Endothelial cell (in vitro differentiated cells): ENCODE measurements around the gene RCL1. TPM values are rescaled to one million over a fixed set of nuclear protein-coding genes. Genes with fewer than 3 reads are reported as not detected.
"Not testable (repeated sequence)": the region's sequence is repeated elsewhere in the genome, so short reads cannot be mapped to it uniquely, and the experiment has no call there.

Source experiments
- DNase-seq: peaks from one replicate; pipeline ENCODE4 v3.0.0; 2021; ENCODE audit warnings: low spot score
- H3K27ac Mint-ChIP-seq: one replicate; pipeline ENCODE4 v1.8.0; 2021; ENCODE audit warnings: mixed read lengths, inconsistent platforms; ENCODE audit not compliant: unreplicated experiment
- H3K27me3 Mint-ChIP-seq: one replicate; pipeline ENCODE4 v1.8.0; 2021; ENCODE audit warnings: mild to moderate bottlenecking, moderate library complexity, mixed read lengths, inconsistent platforms; ENCODE audit not compliant: unreplicated experiment
- H3K36me3 Mint-ChIP-seq: one replicate; pipeline ENCODE4 v1.8.0; 2021; ENCODE audit warnings: mild to moderate bottlenecking, low read depth, mixed read lengths, inconsistent platforms; ENCODE audit not compliant: unreplicated experiment
- H3K4me1 Mint-ChIP-seq: one replicate; pipeline ENCODE4 v1.8.0; 2021; ENCODE audit warnings: mild to moderate bottlenecking, mixed read lengths, inconsistent platforms; ENCODE audit not compliant: unreplicated experiment
- H3K4me3 Mint-ChIP-seq: one replicate; pipeline ENCODE4 v1.8.0; 2021; ENCODE audit warnings: mild to moderate bottlenecking, mixed read lengths, inconsistent platforms; ENCODE audit not compliant: unreplicated experiment
- H3K9me3 Mint-ChIP-seq: one replicate; pipeline ENCODE4 v1.8.0; 2021; ENCODE audit warnings: mixed read lengths, inconsistent platforms; ENCODE audit not compliant: unreplicated experiment
- total RNA-seq: library from RNA; stranded (reverse); fragmentation: NEBNext Ultra II Directional; extraction: Animal tissue kit (Norgen Biotek cat#: 25700); gene quantifications from one replicate; pipeline ENCODE4 v1.2.1, GENCODE V29; 2021; ENCODE audit not compliant: unreplicated experiment
- TF ChIP-seq, protein P1 (sequence below): fragments of 200-600 bp; sonication (generic); IDR thresholded peaks from one replicate; pipeline ENCODE4 v1.5.0; 2021; ENCODE audit warnings: antibody characterized with exemption; ENCODE audit not compliant: unreplicated experiment

Gene RCL1
- total RNA-seq, 1 donor from 2014 or later, result 12.2 TPM

GRCh38 chr9:4769321-4770080 lies 23.2 kb upstream of the RCL1 start:
- Mint-ChIP-seq H3K4me3 (no peak overlapping the region), H3K36me3 (no peaks in the 10 kb centered on the region), H3K27ac (no peak overlapping the region), H3K27me3 (peaks cover 4% of the 10 kb centered on the region), H3K9me3 (no peaks in the 10 kb centered on the region), H3K4me1 (no peaks in the 10 kb centered on the region)
- no peak for DNase-seq
- TF ChIP-seq, protein P1, sequence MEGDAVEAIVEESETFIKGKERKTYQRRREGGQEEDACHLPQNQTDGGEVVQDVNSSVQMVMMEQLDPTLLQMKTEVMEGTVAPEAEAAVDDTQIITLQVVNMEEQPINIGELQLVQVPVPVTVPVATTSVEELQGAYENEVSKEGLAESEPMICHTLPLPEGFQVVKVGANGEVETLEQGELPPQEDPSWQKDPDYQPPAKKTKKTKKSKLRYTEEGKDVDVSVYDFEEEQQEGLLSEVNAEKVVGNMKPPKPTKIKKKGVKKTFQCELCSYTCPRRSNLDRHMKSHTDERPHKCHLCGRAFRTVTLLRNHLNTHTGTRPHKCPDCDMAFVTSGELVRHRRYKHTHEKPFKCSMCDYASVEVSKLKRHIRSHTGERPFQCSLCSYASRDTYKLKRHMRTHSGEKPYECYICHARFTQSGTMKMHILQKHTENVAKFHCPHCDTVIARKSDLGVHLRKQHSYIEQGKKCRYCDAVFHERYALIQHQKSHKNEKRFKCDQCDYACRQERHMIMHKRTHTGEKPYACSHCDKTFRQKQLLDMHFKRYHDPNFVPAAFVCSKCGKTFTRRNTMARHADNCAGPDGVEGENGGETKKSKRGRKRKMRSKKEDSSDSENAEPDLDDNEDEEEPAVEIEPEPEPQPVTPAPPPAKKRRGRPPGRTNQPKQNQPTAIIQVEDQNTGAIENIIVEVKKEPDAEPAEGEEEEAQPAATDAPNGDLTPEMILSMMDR, result no peak

DNA sequence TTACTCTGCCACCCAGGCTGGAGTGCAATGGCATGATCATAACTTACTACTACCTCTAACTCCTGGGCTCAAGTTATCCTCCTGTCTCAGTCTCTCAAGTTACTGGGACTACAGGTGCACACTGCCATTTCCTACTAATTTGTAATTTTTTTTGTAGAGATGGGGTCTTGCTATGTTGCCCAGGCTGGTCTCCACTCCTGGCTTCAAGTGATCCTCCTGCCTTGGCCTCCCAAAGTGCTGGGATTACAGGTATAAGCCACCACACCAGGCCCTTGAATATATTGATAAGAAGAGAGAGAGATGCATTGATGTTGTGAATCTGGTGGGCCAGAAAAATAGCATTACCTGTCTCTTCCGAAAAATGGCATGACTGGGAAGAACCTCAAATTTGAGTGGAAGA lies 21.0 kb upstream of the RCL1 start:
- Mint-ChIP-seq H3K27ac (no peak overlapping the region), H3K4me3 (no peak overlapping the region), H3K4me1 (no peaks in the 10 kb centered on the region), H3K36me3 (no peaks in the 10 kb centered on the region), H3K27me3 (peaks cover 4% of the 10 kb centered on the region), H3K9me3 (no peaks in the 10 kb centered on the region)
- DNase-seq, result no peak
- TF ChIP-seq, protein P1, result no peak

DNA sequence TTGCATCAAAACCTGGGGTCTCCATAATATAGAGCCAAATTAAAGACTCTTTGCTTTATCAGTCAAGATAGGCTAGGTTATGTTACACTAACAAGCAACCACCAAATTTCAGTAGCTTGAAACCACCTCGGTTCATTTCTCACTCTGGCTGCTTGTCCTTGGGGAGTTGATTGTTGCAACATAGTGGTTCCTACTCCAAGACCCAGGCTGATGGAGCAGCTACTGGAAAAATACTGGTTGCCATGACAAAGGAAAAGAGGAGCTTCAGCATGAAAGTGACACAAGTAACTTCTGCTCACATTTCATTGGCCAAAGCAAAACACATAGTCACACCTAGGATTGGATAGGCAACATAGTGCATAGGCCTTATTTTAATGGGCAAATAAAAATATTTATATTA lies 18.5 kb upstream of the RCL1 start:
- Mint-ChIP-seq H3K27me3 (no peaks in the 10 kb centered on the region), H3K36me3 (no peaks in the 10 kb centered on the region), H3K4me1 (no peaks in the 10 kb centered on the region), H3K4me3 (no peak overlapping the region), H3K27ac (no peak overlapping the region), H3K9me3 (no peaks in the 10 kb centered on the region)
- no peak for DNase-seq
- TF ChIP-seq, protein P1, result no peak

DNA sequence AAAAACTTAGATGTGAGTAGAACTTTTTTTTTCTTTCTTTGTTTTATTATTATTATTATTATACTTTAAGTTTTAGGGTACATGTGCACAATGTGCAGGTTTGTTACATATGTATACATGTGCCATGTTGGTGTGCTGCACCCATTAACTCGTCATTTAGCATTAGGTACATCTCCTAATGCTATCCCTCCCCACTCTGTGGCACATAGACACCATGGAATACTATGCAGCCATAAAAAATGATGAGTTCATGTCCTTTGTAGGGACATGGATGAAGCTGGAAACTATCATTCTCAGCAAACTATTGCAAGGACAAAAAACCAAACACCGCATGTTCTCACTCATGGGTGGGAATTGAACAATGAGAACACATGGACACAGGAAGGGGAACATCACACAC lies 17.8 kb upstream of the RCL1 start:
- not testable (repeated sequence) for H3K27me3 Mint-ChIP-seq, DNase-seq, H3K9me3 Mint-ChIP-seq, H3K36me3 Mint-ChIP-seq, H3K27ac Mint-ChIP-seq, H3K4me1 Mint-ChIP-seq, H3K4me3 Mint-ChIP-seq

GRCh38 chr9:4780651-4781050 lies 12.1 kb upstream of the RCL1 start:
- Mint-ChIP-seq H3K4me3 (no peak overlapping the region), H3K27ac (no peak overlapping the region), H3K4me1 (no peaks in the 10 kb centered on the region), H3K36me3 (no peaks in the 10 kb centered on the region), H3K27me3 (no peaks in the 10 kb centered on the region), H3K9me3 (no peaks in the 10 kb centered on the region)
- DNase-seq, result no peak
- TF ChIP-seq, protein P1, result no peak
